ENCODE measurements around the gene TSPYL2.

Gene TSPYL2

GRCh38 chrX:53126377-53126776 lies 44.2 kb downstream of the TSPYL2 start:
- no peak for DNase-seq

GRCh38 chrX:53128097-53128749 lies 46.1 kb downstream of the TSPYL2 start:
- DNase-seq = no peak

- DNase-seq = no peak
Measured at GRCh38 chrX:53133400-53133799, 51.2 kb downstream of the TSPYL2 start.

GRCh38 chrX:53135581-53135980 lies 53.4 kb downstream of the TSPYL2 start:
- no peak for DNase-seq

All from OCI-M1 (cell line).